GM19023 (cell line): ENCODE data around the gene TWNK.

Experiments used
- ATAC-seq: cut with Tn5 transposase; IDR thresholded peaks from one replicate; pipeline ENCODE4 v1.9.1; 2021; ENCODE audit warnings: mild to moderate bottlenecking, moderate library complexity; ENCODE audit not compliant: unreplicated experiment

TWNK gene

GRCh38 chr10:101010329-101010728 lies 23.0 kb downstream of the TWNK start:
- no peak for ATAC-seq

GRCh38 chr10:101011517-101012423 lies 24.4 kb downstream of the TWNK start:
- ATAC-seq: no peak

GRCh38 chr10:101012525-101013364 lies 25.4 kb downstream of the TWNK start:
- ATAC-seq: peak; percentile 61

- no peak for ATAC-seq
Observed at GRCh38 chr10:101013365-101013825, 26.1 kb downstream of the TWNK start.

- no peak for ATAC-seq
Observed at GRCh38 chr10:101014230-101014884, 27.0 kb downstream of the TWNK start.

- no peak for ATAC-seq
Observed at GRCh38 chr10:101014966-101015581, 27.7 kb downstream of the TWNK start.

GRCh38 chr10:101015582-101015973 lies 28.2 kb downstream of the TWNK start:
- no peak for ATAC-seq

GRCh38 chr10:101016814-101017213 lies 29.5 kb downstream of the TWNK start:
- ATAC-seq: no peak

- no peak for ATAC-seq
Observed at GRCh38 chr10:101018118-101018599, 30.8 kb downstream of the TWNK start.

- no peak for ATAC-seq
Observed at GRCh38 chr10:101018600-101019439, 31.5 kb downstream of the TWNK start.

- ATAC-seq: no peak
Observed at GRCh38 chr10:101019440-101019703, 32.0 kb downstream of the TWNK start.

- no peak for ATAC-seq
Observed at GRCh38 chr10:101020427-101021075, 33.2 kb downstream of the TWNK start.

GRCh38 chr10:101021239-101021638 lies 33.9 kb downstream of the TWNK start:
- ATAC-seq: no peak

- ATAC-seq: no peak
Observed at GRCh38 chr10:101021692-101022251, 34.4 kb downstream of the TWNK start.

- ATAC-seq: no peak
Observed at GRCh38 chr10:101022967-101023705, 35.8 kb downstream of the TWNK start.

GRCh38 chr10:101027106-101027720 lies 39.9 kb downstream of the TWNK start:
- no peak for ATAC-seq

- ATAC-seq: no peak
Observed at GRCh38 chr10:101028446-101029337, 41.3 kb downstream of the TWNK start.
